ENCODE measurements around the gene MACROD2.

DNA sequence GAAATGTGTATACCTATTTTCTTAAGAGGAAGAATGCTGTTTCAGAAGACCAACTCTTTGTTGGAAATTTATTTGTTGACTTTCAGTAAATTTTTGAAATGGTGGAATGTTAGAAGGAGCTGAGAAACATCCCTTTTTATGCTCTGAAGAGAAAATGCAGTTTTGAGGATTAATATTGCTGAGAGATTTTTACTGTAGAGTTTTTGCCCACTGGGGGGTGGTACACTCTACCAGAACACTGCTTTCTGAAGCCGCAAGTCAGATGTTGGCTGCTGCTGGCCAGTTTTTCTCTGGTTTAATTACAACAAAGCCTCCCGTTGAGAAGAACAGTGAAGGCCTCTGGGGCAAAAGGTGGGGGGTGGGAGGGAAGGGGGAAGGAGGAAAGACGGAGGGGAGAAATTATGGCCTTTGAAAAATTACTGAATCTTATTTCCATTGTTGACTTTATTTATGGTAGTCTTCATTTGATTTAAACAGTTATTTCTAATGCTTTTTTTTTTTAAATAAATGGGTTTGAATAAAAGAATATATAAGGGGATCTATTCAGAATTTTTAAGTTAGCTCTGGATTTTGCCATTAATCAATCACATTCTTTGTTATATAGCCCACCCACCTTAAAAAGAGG, 339.1 kb downstream of the MACROD2 start:
- TF ChIP-seq BACH2 (CRISPR knock-in tag; IDR thresholded peaks at IDR 0.05; ENCODE audit: borderline replicate concordance), result no peak
- TF ChIP-seq, protein P1, sequence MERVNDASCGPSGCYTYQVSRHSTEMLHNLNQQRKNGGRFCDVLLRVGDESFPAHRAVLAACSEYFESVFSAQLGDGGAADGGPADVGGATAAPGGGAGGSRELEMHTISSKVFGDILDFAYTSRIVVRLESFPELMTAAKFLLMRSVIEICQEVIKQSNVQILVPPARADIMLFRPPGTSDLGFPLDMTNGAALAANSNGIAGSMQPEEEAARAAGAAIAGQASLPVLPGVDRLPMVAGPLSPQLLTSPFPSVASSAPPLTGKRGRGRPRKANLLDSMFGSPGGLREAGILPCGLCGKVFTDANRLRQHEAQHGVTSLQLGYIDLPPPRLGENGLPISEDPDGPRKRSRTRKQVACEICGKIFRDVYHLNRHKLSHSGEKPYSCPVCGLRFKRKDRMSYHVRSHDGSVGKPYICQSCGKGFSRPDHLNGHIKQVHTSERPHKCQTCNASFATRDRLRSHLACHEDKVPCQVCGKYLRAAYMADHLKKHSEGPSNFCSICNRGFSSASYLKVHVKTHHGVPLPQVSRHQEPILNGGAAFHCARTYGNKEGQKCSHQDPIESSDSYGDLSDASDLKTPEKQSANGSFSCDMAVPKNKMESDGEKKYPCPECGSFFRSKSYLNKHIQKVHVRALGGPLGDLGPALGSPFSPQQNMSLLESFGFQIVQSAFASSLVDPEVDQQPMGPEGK (CRISPR knock-in tag; IDR thresholded peaks at IDR 0.05; ENCODE audit: borderline replicate concordance), result no peak
- no peak for TF ChIP-seq ESRRG (CRISPR knock-in tag; IDR thresholded peaks at IDR 0.05)
- no peak for TF ChIP-seq PPARA (CRISPR knock-in tag; IDR thresholded peaks at IDR 0.05; ENCODE audit: borderline replicate concordance)
- TF ChIP-seq, protein P2, sequence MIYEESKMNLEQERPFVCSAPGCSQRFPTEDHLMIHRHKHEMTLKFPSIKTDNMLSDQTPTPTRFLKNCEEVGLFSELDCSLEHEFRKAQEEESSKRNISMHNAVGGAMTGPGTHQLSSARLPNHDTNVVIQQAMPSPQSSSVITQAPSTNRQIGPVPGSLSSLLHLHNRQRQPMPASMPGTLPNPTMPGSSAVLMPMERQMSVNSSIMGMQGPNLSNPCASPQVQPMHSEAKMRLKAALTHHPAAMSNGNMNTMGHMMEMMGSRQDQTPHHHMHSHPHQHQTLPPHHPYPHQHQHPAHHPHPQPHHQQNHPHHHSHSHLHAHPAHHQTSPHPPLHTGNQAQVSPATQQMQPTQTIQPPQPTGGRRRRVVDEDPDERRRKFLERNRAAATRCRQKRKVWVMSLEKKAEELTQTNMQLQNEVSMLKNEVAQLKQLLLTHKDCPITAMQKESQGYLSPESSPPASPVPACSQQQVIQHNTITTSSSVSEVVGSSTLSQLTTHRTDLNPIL (CRISPR knock-in tag; IDR thresholded peaks at IDR 0.05; ENCODE audit: low read depth), result no peak
- TF ChIP-seq, protein P3, sequence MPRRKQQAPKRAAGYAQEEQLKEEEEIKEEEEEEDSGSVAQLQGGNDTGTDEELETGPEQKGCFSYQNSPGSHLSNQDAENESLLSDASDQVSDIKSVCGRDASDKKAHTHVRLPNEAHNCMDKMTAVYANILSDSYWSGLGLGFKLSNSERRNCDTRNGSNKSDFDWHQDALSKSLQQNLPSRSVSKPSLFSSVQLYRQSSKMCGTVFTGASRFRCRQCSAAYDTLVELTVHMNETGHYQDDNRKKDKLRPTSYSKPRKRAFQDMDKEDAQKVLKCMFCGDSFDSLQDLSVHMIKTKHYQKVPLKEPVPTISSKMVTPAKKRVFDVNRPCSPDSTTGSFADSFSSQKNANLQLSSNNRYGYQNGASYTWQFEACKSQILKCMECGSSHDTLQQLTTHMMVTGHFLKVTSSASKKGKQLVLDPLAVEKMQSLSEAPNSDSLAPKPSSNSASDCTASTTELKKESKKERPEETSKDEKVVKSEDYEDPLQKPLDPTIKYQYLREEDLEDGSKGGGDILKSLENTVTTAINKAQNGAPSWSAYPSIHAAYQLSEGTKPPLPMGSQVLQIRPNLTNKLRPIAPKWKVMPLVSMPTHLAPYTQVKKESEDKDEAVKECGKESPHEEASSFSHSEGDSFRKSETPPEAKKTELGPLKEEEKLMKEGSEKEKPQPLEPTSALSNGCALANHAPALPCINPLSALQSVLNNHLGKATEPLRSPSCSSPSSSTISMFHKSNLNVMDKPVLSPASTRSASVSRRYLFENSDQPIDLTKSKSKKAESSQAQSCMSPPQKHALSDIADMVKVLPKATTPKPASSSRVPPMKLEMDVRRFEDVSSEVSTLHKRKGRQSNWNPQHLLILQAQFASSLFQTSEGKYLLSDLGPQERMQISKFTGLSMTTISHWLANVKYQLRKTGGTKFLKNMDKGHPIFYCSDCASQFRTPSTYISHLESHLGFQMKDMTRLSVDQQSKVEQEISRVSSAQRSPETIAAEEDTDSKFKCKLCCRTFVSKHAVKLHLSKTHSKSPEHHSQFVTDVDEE (CRISPR knock-in tag; IDR thresholded peaks at IDR 0.05), result no peak
- no peak for TF ChIP-seq ARNTL (CRISPR knock-in tag; IDR thresholded peaks at IDR 0.05; ENCODE audit: borderline replicate concordance, low read depth)
